LNCaP clone FGC (cell line): ENCODE measurements around the gene GLI3.

ENCODE experiments used
- DNase-seq: peaks from one replicate; pipeline ENCODE4 v3.0.0-alpha.2; 2011; ENCODE audit warnings: low read depth
- H3K4me3 ChIP-seq: 2 replicates; pipeline ENCODE4 v1.5.1; 2011; ENCODE audit warnings: mild to moderate bottlenecking, low read depth, low read length, control low read depth
- TF ChIP-seq, protein P1 (sequence below): IDR thresholded peaks from 2 replicates; pipeline ENCODE4 v1.5.1; 2012; ENCODE audit warnings: mild to moderate bottlenecking; ENCODE audit not compliant: control insufficient read depth, insufficient read depth; ENCODE audit errors: extremely low read depth

Gene GLI3

DNA sequence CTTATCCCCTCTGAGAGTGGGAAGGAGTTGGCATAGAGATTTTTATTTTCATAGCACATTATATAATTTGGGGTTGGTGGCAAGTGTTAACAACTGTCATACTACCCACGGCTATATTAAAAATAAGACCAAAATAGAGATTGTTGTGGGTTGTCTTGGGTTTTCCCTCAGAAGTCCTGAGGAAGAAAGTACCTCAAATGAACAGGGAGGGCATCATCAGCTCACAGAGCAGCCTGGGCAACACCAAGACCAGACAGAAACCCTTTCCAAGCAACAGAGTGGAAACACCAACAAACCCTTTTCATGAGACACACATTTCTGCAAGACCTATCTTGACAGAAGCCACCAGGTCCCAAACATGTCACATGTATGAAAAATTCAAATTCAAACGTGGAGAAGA, 121.2 kb downstream of the GLI3 start:
- no peak for DNase-seq
- TF ChIP-seq, protein P1, sequence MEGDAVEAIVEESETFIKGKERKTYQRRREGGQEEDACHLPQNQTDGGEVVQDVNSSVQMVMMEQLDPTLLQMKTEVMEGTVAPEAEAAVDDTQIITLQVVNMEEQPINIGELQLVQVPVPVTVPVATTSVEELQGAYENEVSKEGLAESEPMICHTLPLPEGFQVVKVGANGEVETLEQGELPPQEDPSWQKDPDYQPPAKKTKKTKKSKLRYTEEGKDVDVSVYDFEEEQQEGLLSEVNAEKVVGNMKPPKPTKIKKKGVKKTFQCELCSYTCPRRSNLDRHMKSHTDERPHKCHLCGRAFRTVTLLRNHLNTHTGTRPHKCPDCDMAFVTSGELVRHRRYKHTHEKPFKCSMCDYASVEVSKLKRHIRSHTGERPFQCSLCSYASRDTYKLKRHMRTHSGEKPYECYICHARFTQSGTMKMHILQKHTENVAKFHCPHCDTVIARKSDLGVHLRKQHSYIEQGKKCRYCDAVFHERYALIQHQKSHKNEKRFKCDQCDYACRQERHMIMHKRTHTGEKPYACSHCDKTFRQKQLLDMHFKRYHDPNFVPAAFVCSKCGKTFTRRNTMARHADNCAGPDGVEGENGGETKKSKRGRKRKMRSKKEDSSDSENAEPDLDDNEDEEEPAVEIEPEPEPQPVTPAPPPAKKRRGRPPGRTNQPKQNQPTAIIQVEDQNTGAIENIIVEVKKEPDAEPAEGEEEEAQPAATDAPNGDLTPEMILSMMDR = no peak
- H3K4me3 ChIP-seq = no peak overlapping the region

GRCh38 chr7:42110333-42110732, 126.7 kb downstream of the GLI3 start:
- TF ChIP-seq, protein P1 = no peak
- no peak for DNase-seq
- no peak overlapping the region for H3K4me3 ChIP-seq

GRCh38 chr7:42108803-42109528, 128.0 kb downstream of the GLI3 start:
- DNase-seq = no peak
- TF ChIP-seq, protein P1 = no peak
- no peak overlapping the region for H3K4me3 ChIP-seq

DNA sequence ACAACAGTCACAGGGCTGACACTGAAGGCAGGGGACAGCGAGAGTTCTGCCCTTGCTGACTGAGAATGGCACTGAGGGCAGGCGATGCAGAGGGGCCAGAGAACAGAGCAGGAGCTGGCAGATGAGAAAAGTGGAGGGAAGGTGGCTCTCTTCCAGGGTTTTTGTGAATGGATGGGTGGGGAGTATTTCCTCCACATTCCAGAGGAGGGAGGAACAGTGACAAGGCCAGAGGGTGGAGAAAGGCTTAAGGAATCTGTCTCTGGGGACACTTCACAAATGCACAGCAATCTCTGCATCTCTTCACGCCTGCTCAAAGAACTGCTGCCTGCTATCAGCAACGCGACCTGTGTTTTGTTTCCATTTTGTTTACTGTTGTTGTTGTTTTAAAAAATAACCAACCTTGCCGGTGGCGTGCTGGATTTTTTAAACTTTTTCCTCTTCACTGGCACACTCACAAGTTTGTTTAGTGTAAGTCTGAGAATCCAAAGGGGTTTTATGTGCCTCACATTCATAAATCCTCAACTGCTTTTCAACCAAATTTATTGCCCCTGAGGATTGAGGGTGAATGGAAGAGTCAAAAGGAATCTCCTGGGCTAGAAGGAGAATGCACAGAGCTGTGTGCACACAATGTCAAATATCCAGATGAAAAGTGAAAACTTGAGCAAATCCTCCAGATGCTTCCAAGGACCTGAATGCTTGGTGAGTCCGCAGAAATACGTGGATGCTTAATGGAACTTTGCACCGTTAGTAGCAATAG, 129.3 kb downstream of the GLI3 start:
- H3K4me3 ChIP-seq = no peak overlapping the region
- TF ChIP-seq, protein P1 = no peak
- no peak for DNase-seq

DNA sequence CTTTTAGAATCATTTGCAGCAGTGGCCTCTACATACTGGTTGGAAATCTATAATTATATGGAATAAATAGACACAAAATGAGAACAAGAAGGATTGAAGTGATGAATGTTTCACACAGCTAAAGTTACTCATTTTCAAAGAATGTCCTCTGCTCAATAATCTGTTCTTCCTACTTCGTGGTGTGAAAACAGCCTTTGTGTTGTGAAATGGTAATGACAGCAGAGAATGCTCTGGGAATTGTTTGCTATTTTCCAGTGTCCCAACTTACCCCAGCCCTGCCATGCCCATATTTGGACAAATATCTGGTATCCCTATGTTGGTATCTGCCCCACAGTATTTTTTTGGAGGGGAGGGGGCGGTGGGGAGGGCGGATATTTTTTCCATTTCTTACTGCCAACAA, 130.4 kb downstream of the GLI3 start:
- DNase-seq = no peak
- H3K4me3 ChIP-seq = no peak overlapping the region
- TF ChIP-seq, protein P1 = no peak

GRCh38 chr7:42105554-42106358, 131.3 kb downstream of the GLI3 start:
- H3K4me3 ChIP-seq = no peak overlapping the region
- no peak for DNase-seq
- TF ChIP-seq, protein P1 = no peak
